ENCODE data around the gene EXOC2. TPM values are rescaled to one million over a fixed set of nuclear protein-coding genes. Genes with fewer than 3 reads are reported as not detected.
"Not testable (repeated sequence)": the region's sequence is repeated elsewhere in the genome, so short reads cannot be mapped to it uniquely, and the experiment has no call there.

The EXOC2 gene
- total RNA-seq, 1 donor from 2014 or later, result 40.8 TPM

DNA sequence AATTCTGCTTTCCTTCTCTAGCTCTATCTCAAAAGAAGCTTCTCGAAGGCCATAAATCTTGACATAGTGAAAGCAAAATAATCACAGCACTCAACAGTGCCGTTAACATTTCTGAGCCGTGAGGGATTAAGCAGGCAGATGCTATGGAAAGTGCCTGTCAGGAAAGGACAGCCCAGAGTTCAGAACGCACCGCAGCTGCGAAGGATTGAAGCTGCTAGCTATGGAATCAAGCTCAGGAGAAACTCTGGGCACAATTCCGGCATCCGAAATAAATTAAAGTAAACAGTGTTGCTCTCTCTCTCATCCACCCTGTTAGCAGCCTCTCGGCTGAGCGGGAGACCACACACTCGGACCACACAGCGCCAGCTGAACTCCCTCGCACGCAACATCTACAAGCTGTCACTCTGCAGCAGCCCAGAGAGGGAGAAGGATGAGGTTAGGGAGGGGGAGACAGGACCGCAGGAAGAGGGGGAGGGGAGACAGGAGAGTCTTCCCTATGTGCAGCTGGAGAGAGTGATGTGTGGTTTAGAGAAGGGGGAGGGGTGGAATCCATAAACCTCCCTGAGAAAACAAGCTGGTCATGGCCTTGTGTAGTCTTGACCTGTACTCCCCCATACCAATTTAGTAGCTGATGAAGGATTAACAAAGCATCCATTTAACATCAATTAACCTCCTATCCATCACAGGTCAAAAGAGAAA lies 9.0 kb downstream of the EXOC2 start:
- intact Hi-C loops (cut with micrococcal nuclease), result loop anchor here (1.0 to 2.0 kb wide), 2 partner anchors 8 to 27 kb away; no protein-coding TSS in a partner anchor

DNA sequence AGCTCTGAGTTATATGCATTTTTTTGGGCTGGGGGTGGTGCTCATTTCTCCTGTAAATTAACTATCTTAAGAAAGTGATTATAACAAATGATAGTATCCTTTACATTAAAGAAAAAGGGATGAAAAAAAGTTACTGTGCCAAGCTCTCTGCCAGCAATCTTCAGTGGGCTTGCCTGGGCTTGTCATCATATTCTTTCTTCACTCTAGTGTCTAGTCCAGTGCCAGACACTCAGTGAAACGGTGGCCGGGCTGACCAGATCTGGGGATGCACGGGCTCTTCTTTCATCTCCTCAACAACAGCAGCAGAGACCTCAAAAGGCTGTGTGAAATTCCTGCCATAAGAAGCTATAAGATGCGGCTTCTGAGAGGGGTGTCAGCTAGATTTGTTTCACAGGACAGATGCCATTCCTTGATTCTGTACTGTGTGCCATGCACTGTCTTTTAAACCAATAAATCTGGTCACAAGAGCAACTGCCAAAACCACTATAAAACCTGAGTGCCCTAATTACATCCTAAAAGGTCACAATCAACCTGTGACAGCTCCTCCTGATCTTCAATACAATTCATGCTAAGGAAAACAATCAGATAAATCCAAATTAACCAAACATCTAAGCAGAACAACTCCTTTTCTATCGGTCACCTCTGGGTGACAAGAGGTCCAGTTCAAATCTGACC lies 12.1 kb downstream of the EXOC2 start:
- intact Hi-C loops (cut with micrococcal nuclease), result no loop called here

DNA sequence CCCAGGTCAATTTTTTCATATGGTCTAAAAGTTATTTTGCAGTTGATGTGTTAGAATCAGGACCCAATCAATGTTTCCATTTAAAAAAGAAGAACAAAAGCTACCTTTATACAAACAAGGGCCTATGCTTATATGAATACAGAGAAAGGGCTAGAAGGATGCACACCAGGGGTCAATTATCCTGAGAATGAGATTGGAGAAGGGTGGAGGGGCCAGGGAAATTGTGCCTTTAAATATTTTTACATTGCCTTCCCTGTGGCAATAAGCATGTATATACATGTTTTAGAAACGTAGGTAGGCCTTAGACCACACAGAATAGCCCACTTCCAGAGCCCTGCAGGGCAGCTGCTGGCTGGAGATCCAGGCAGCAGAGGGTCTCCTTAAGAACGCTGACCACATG lies 12.7 kb downstream of the EXOC2 start:
- intact Hi-C loops (cut with micrococcal nuclease), result no loop called here

GRCh38 chr6:679282-679681 lies 13.7 kb downstream of the EXOC2 start:
- intact Hi-C loops (cut with micrococcal nuclease), result no loop called here

GRCh38 chr6:678520-678919 lies 14.4 kb downstream of the EXOC2 start:
- intact Hi-C loops (cut with micrococcal nuclease), result no loop called here

GRCh38 chr6:677919-678318 lies 15.0 kb downstream of the EXOC2 start:
- intact Hi-C loops (cut with micrococcal nuclease), result no loop called here

DNA sequence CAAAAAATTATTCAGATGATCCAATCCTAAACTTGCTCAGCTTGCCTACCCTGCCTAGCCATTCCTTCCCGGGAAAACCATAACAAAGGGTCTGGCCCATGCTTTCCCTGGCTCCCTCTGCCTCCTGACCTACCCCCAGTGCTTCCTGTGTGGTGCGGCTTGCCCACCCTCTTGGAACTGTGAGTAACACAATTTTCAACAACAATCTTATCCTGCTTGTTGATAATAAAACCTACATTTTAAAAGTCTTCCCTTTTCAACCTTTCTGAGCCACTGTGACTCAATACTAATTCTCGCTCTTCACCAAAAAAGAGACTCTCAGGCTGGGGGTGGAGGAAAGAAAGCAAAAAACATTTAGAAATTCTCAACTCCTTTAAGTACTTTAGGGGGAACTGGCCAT lies 18.0 kb downstream of the EXOC2 start:
- intact Hi-C loops (cut with micrococcal nuclease), result no loop called here

DNA sequence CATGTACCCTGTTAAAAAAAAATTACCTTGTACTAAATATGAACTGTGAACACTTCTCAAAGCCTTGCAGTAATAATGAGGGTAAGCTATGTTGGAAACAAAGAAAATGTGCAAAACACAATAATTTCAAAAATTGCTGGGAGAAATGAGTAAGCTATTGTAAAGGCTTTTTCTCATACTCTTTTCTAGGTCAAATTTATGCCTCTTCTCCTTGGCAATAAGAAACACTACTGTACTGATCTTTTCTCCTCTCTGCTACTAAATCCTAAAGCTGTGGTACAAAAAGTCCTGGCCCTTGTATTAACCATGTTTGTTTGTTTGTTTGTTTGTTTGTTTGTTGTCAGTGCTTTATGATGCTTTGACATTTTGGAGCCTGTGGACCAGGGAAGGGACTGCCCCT lies 18.5 kb downstream of the EXOC2 start:
- intact Hi-C loops (cut with micrococcal nuclease), result no loop called here

GRCh38 chr6:667253-667927 lies 25.5 kb downstream of the EXOC2 start:
- intact Hi-C loops (cut with micrococcal nuclease), result no loop called here

DNA sequence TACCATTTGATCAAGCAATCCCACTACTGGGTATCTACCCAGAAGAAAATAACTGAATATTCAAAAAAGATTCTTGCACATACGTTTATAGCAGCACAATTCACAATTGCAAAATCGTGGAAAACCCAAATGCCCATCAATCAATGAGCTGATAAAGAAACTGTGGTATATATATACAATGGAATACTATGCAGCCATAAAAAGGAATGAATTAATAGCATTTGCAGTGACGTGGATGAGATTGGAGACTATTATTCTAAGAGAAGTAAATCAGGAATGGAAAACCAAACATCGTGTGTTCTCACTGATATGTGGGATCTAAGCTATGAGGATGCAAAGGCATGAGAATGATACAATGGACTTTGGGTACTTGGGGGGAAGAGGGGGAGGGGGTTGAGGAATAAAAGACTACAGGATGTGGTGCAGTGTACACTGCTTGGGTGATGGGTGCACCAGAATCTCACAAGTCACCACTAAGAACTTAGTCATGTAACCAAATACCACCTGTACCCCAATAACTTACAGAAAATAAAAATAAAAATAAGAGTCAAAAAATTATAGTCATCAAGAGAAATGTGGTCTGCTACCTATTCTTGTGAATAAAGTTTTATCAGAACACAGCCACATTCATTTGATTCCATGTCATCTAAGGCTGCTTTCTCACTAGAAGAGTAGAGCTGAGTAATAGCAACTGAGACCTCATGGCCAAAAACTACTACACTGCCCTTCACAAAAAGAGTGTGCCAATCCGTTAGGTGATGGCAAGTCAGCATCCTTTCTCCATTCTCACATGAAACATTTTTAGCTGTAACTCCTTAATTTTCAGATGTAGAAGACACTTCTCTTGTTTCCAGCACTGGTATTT lies 27.3 kb downstream of the EXOC2 start:
- intact Hi-C loops (cut with micrococcal nuclease), result no loop called here

DNA sequence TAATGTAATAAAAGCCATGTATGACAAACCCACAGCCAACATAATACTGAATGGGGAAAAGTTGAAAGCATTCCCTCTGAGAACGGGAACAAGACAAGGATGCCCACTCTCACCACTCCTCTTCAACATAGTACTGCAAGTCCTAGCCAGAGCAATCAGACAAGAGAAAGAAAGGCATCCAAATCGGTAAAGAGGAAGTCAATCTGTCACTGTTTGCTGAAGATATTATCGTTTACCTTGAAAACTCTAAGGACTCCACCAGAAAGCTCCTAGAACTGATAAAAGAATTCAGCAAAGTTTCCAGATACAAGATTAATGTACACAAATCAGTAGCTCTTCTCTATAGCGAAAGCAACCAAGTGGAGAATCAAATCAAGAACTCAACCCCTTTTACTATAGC lies 29.2 kb downstream of the EXOC2 start:
- intact Hi-C loops (cut with micrococcal nuclease), result not testable (repeated sequence)

DNA sequence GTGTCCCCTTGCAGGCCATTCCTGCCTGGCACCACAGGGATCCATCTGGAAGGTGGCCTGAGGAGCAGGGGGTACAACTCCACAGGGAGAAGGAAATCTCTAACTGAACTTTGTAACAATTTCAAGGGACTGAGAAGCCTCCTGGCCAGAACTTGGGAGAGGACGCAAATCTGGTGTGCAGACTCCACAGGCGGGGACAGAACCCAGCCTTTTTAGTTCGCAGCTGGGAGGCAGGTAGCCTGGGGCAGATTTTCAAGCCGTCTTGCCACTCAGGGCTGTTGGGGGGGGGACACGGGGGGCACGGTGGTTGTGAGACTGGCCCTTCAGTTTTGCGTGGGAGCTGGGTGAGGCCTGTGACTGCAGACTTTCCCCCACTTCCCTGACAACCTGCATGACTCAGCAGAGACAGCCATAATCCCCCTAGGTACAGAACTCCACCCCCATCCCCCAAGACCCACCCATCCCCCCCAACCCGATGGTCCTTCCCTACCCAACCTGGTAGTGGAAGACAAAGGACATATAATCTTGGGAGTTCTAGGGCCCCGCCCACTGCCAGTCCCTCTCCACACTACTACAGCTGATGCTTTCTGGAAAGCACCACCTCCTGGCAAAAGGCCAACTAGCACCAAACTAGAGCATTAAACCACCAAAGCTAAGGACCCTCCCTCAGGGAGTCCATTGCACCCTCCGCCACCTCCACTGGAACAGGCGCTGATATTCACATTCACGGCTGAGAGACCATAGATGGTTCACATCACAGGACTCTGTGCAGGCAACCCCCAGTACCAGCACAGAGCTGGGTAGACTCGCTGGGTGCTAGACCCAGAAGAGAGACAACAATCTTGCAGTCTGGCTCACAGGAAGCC lies 33.0 kb downstream of the EXOC2 start:
- intact Hi-C loops (cut with micrococcal nuclease), result no loop called here

DNA sequence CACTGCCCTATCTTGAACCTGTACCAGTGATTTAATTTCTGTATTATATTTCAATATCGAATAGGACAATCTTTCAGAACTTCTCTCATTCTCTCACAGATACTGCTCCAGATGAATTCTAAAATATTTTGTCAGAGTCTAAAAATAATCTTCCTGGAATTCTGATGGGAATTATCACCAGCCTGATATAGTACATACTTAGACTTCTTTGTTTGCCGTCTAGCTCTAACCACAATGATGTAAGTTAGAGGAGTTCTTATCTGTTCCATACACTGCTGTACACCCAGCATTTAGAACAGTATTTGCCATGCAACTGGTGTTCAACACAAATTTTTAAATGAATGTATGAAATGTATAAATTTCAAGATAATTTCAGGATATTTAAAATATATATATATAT lies 34.7 kb downstream of the EXOC2 start:
- intact Hi-C loops (cut with micrococcal nuclease), result no loop called here

DNA sequence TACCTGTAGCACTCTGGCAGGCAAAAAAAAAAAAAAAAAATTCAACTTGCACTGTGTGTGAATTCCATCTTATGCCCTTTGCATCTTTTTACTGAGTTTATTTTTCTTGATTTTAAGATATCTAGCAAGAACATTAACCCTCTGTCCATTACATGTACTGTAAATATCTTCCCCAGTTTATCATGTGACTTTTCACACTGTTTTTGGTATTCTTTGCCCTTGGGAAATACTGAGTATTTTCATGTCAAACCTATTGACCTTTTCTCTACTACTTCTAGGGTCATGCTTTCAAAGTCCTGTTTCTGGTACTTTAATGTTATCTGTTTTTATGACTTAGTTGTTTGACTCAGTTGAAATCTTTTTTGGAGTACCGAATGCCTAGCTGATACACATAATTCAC lies 35.2 kb downstream of the EXOC2 start:
- intact Hi-C loops (cut with micrococcal nuclease), result no loop called here

DNA sequence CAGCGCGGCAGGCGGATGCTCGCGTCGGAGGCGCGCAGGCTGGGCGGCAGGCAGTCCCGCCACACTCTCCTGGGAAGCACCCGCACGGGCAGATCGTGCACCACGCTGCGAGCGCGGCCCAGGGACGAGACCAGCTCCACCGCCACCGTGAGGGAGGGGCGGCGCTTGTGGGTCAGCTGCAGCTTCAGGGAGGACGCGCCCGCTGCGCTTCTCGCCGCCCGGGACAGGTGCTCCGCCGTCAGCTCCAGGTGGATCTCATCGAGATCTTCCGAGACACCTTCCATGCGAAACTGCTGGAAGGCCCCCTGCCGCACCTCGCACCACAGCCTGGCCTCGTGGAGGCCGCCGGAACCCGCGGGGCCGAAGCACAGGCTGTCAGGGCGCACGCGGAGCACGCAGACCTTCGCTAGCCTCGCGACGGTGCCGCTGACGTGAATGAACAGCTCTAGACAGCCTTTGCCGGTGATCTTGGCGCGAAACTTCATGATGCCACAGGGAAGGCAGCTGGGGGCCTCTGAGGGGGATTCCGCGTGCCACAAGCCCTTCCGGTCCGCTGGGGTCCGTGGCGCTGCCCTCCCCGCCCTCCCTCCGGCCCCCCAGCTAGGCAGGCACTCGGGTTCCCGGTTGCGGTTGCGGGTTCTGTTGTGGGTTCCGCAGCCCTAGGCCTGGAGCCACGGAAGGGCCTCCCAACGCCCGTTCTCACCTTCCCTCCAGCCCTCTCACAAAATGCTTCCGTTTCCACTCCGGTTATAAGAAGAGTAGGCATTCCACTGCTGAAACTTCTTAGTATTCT lies 36.3 kb downstream of the EXOC2 start, which contains the start of gene HUS1B:
HUS1B (minus strand) TSS at position 641 of the 793 bp plus-strand sequence; CDS start at position 485, 156 bp downstream.
- intact Hi-C loops (cut with micrococcal nuclease), result no loop called here

DNA sequence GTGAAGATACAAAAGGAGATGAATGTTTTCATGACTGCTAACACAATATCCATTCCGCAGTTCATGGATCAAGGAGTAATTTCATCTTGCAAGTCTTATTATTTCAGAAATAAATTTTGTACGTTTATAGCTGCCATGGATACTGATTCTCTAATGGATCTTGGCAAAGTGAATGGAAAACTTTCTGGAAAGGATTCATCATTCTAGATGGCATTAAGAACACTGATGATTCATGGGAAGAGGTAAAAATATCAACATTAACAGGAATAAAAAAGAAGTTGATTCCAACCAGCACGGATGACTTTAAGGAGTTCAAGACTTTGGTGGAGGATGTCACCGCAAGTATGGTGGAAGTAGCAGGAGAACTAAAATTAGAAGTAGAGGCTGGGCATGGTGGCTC lies 38.8 kb downstream of the EXOC2 start:
- intact Hi-C loops (cut with micrococcal nuclease), result no loop called here

DNA sequence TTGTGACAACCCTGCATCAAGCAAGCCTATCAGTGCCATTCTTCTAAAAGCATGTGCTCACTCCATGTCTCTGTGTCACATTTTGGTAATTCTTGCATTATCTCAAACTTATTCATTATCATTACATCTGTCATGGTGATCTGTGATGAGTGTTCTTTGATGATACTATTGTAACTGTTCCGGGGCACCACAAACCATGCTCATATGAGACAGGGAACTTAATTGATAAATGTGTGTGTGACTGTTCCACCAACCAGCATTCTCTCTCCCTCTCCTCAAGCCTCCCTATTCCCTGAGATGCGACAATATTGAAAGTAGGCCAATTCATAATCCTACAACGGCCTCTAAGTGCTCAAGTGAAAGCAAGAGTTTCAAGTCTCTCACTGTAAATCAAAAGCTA lies 40.1 kb downstream of the EXOC2 start:
- intact Hi-C loops (cut with micrococcal nuclease), result no loop called here

DNA sequence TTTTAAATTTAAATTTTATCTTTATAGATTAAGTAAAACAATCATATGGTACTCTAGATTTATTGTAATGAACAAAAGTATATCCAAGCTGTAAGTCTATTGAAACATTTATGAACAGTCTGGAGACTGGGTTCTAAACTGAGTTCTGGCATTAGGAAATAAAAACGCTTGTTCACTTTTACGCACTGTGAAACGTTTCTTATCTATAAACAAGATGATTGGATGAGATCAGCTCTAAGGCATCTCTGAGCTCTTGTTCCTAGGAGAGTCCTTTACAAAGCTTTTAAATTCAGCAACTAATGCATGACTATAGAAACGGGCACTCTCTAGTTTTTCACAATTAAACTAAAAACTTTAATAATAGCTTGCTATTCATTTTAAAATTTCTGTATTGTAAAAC lies 42.8 kb downstream of the EXOC2 start:
- intact Hi-C loops (cut with micrococcal nuclease), result no loop called here

- intact Hi-C loops (cut with micrococcal nuclease), result no loop called here
These were observed 50.1 kb downstream of the EXOC2 start for GRCh38 chr6:642805-643204.

All from T-helper 1 cell treated with Interleukin-12 subunit alpha and Interleukin-12 subunit beta and Interleukin-4 antibody, amounts not matched to agents 30 ng/mL and 1 ng/mL, for 36 hours (primary cell).